Stimulated activated CD4-positive, alpha-beta T cell treated with anti-CD3 and anti-CD28 coated beads, Interleukin-4, amount 100 ng/mL, for 24 hours (primary cell): Measurements from ENCODE around the gene DNAJB9.

Experiments used
- DNase-seq: peaks from one replicate; pipeline ENCODE4 v3.0.0-alpha.2; 2020

The DNAJB9 gene

DNA sequence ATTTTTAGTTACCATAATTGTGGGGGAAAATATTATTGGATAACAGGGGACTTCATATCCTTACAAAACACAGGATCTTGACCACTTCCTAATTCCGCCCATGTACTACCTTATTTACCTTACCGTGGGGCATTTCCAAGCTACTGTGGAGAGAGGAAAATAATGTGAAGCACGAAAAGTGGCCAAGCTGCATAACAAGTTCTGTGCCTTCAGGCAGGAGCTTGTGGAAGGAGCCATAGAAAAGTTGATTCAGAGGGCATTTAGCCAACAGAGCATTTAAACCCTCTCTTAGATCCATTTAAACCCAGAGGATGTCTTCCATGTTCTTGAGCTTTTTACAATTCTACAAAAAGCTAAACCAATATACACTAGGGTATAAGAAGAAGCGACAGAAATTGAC is 41.6 kb downstream of the DNAJB9 start:
- no peak for DNase-seq

DNA sequence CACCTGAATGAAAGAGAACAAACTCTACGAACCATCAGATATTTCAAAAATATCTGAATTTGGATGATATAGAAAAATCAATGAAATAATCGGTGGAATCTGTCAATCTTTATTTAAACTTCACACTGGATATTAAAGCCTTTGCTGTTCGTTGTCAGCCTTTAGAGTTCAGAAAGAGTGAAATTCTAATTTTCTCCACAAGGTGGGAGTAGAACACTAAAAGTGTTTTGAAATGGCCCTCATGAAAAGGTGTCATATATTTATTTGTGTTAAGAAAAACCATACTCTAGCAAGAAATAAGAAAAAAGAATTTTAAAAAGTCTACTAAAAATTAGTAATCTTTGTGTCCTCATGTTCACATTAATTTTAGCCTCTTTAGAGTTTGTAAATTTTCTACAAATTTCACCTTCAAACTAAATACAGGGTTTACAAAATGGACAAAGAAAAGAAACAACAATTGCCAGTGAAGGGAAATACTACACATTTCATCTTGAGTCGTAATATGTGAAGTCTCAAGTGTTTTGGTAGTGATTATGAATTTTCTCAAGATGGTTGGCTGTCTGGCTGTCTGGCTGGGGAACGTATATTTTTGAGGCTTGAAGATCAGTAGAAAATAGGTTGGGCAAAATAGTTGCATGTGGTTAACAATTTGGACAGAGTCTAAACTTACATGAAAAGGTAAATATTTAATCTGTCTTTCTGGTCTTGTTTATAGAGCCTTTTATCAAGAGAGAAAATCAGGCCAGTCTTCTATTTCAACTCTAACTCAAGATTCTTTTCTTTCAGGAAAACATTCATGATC is 43.7 kb downstream of the DNAJB9 start:
- DNase-seq, result no peak

DNA sequence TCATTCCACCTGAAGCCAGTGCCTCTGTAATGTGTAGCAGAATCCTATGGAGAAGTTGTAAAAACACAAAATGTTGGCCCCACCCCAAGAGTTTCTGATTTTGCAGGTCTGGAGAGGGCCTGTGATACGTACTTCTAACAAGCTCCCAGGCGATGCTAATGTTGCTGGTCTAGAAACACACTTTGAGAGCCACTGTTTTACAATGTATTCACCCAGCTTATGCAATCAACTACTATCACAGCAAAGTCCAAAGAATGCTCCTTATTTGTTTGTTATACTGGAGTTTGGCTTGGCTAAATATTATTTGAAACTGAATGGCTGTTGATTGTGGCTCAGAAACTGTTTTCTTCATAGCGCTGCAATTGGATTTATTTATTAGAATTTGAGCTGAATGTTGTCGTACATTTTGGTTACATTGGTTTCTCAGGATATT is 44.3 kb downstream of the DNAJB9 start:
- DNase-seq, result no peak

DNA sequence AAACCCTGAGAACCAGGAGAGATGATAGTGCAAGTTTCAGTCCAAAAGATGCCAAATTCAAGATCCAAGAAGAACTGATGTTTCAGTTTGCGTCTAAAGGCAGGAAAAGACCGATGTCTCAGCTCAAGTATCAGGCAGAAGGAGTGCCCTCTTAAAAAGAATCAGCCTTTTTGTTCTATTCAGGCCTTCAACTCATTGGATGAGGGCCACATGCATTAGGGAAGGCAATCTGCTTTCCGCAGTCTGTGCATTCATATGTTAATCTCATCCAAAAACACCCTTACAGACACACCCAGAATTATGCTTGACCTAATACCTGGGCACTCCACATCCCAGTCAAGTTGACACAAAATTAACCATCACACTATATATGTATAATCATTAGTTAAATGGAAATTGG is 45.2 kb downstream of the DNAJB9 start:
- DNase-seq, result no peak

DNA sequence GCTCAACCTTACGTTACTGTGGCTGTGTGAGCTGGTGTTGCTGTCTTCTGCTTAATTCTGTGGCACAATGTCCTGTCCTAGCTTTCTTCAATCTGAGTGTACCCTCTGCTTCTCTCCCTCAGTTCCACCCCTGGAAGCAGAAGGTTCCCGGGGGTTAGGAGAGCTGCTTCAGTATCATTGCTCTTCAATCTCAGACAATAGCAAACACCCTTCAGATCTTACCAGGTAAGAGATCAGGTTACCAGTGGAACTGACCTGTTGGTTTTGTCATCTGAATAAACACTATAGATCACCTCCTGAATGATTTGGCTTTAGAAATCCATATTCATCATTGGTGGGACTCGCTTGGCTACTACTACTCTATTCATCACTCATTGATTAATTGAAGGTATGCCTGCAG is 48.4 kb downstream of the DNAJB9 start:
- no peak for DNase-seq

DNA sequence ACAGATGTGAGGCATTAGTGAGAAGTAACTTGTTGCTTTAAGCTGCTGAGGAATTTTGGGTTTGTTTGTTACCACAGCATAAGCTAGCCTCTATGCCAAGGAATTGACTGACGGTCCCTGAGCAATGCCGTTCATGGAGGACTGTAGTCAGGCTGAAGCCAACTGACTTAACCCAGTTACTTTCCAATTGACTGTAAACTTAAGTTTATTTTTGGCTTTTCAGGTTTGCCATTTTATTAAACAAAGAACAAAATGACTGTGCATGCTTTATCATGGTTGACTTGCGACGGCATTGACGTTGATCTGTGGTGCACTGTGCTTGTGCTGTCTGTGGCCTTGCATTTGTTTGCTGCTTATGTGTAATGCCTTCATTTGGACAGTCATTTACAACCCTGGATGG is 53.5 kb downstream of the DNAJB9 start:
- DNase-seq, result no peak
